Caco-2 (cell line): ENCODE data around the gene ZNF573. TPM values are rescaled to one million over a fixed set of nuclear protein-coding genes. Genes with fewer than 3 reads are reported as not detected.
A peak's percentile ranks its signal among the peaks of the same experiment; 100 is the strongest.

Experiments
- BruUV-seq: library from RNA; stranded (reverse); fragments of 400-500 nt; replicated peaks from 2 replicates; lab custom pipeline; 2021; lab: Mats Ljungman, UMichigan
- CTCF ChIA-PET: fragments of 300-600 bp; sonication (Branson Sonifier 250); formaldehyde crosslinking; loops from one replicate; lab custom pipeline; 2022; ENCODE audit warnings: antibody characterized with exemption; lab: Charles Lee
- POLR2A ChIA-PET: fragments of 300-600 bp; sonication (Branson Sonifier 250); formaldehyde crosslinking; loops from one replicate; lab custom pipeline; 2022; ENCODE audit warnings: antibody characterized with exemption; lab: Charles Lee
- DNase-seq, 2 experiments: peaks; one replicate each; pipeline versions ENCODE4 v3.0.0 to v3.0.0-alpha.2; 2020 to 2022
- H3K27me3 ChIP-seq: replicated peaks from 2 replicates; pipeline ENCODE4 v1.6.0; 2011; ENCODE audit warnings: low read length; ENCODE audit not compliant: control insufficient read depth, insufficient read depth
- H3K36me3 ChIP-seq: 2 replicates; pipeline ENCODE4 v1.5.1; 2011; ENCODE audit warnings: low read length; ENCODE audit not compliant: control insufficient read depth, insufficient read depth
- H3K4me1 ChIP-seq: fragments of 250-450 bp; sonication (Bioruptor Pico); 2 replicates; pipeline ENCODE4 v1.5.1; 2020; ENCODE audit warnings: mild to moderate bottlenecking
- H3K4me3 ChIP-seq: 2 replicates; pipeline ENCODE4 v1.5.1; 2011; ENCODE audit warnings: low read depth, mild to moderate bottlenecking, control low read depth, low read length
- H3K9me3 ChIP-seq: fragments of 250-450 bp; sonication (Bioruptor Pico); 2 replicates; pipeline ENCODE4 v1.5.1; 2020; ENCODE audit warnings: mild to moderate bottlenecking, moderate library complexity
- H3K27ac Mint-ChIP-seq: one replicate; pipeline ENCODE4 v1.8.0; 2022; ENCODE audit warnings: mixed read lengths; ENCODE audit not compliant: unreplicated experiment
- H3K27me3 Mint-ChIP-seq: one replicate; pipeline ENCODE4 v1.8.0; 2022; ENCODE audit warnings: mixed read lengths; ENCODE audit not compliant: insufficient read depth, unreplicated experiment
- H3K36me3 Mint-ChIP-seq: one replicate; pipeline ENCODE4 v1.8.0; 2022; ENCODE audit warnings: mild to moderate bottlenecking, mixed read lengths; ENCODE audit not compliant: insufficient read depth, unreplicated experiment
- H3K4me1 Mint-ChIP-seq: one replicate; pipeline ENCODE4 v1.8.0; 2022; ENCODE audit warnings: low read depth, mixed read lengths; ENCODE audit not compliant: unreplicated experiment
- H3K4me3 Mint-ChIP-seq: one replicate; pipeline ENCODE4 v1.8.0; 2022; ENCODE audit warnings: mild to moderate bottlenecking, moderate library complexity, mixed read lengths; ENCODE audit not compliant: unreplicated experiment
- H3K9me3 Mint-ChIP-seq: one replicate; pipeline ENCODE4 v1.8.0; 2022; ENCODE audit warnings: mixed read lengths; ENCODE audit not compliant: unreplicated experiment
- intact Hi-C: fragments of 100-400 bp; cut with micrococcal nuclease; formaldehyde crosslinking; loops from one replicate; pipeline ENCODE4 v1.10.0; 2022; ENCODE audit not compliant: unreplicated experiment
- total RNA-seq: library from RNA; stranded (reverse); gene quantifications from 2 replicates; pipeline ENCODE4 v1.2.3, GENCODE V29; 2022
- TF ChIP-seq, protein P1 (sequence below), 2 experiments: fragments of 200-600 bp in 1 of 2; IDR thresholded peaks; 1 replicate in 1 of 2; 2 replicates in 1 of 2; pipeline versions ENCODE4 v1.5.1 to v1.8.0; 2011 to 2022; ENCODE audit warnings: antibody characterized with exemption in 1 of 2, control low read depth in 1 of 2, inconsistent platforms in 1 of 2, low read depth in 1 of 2, low read length in 1 of 2, mild to moderate bottlenecking in 1 of 2, moderate library complexity in 1 of 2; ENCODE audit not compliant: insufficient read depth in 1 of 2, severe bottlenecking in 1 of 2, unreplicated experiment in 1 of 2

The ZNF573 gene
- total RNA-seq, 1 experiment from 2014 or later = 6.9 TPM

DNA sequence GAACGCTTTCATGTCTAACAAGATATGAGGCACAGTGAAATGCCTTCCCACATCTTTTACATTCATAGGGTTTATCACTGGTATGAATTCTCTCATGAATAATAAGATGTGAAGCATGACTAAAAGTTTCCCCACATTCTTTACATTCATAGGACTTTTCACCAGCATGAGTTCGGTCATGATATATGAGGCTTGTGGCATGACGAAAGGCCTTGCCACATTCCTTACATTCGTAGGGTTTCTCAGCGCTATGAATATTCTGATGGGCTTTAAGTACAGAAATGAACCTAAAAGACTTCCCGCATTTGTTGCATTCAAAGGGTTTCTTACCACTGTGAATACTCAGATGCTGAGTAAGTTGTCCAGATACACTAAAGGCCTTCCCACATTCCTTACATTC is 81.2 kb downstream of the ZNF573 start:
- no peak for DNase-seq
- intact Hi-C loops = no loop called here
- peaks cover 64% of the 10 kb centered on the region for H3K9me3 Mint-ChIP-seq
- CTCF ChIA-PET = no interaction called here
- H3K27ac Mint-ChIP-seq = no peak overlapping the region
- H3K9me3 ChIP-seq = peaks cover 57% of the 10 kb centered on the region
- H3K27me3 ChIP-seq = no peaks in the 10 kb centered on the region
- POLR2A ChIA-PET = no interaction called here
- no peak overlapping the region for H3K4me3 Mint-ChIP-seq
- TF ChIP-seq, protein P1, sequence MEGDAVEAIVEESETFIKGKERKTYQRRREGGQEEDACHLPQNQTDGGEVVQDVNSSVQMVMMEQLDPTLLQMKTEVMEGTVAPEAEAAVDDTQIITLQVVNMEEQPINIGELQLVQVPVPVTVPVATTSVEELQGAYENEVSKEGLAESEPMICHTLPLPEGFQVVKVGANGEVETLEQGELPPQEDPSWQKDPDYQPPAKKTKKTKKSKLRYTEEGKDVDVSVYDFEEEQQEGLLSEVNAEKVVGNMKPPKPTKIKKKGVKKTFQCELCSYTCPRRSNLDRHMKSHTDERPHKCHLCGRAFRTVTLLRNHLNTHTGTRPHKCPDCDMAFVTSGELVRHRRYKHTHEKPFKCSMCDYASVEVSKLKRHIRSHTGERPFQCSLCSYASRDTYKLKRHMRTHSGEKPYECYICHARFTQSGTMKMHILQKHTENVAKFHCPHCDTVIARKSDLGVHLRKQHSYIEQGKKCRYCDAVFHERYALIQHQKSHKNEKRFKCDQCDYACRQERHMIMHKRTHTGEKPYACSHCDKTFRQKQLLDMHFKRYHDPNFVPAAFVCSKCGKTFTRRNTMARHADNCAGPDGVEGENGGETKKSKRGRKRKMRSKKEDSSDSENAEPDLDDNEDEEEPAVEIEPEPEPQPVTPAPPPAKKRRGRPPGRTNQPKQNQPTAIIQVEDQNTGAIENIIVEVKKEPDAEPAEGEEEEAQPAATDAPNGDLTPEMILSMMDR (IDR thresholded peaks at IDR 0.05; ENCODE audit: insufficient read depth in 1 of 2, low read depth in 1 of 2, low read length in 1 of 2, severe bottlenecking in 1 of 2, unreplicated experiment in 1 of 2) = no peak
- no peaks in the 10 kb centered on the region for H3K4me1 Mint-ChIP-seq
- peaks cover 52% of the 10 kb centered on the region for H3K36me3 Mint-ChIP-seq
- H3K36me3 ChIP-seq = peaks cover 4% of the 10 kb centered on the region
- H3K4me3 ChIP-seq = no peak overlapping the region
- H3K27me3 Mint-ChIP-seq = no peaks in the 10 kb centered on the region
- BruUV-seq = no TSS peak
- peaks cover 12% of the 10 kb centered on the region for H3K4me1 ChIP-seq

DNA sequence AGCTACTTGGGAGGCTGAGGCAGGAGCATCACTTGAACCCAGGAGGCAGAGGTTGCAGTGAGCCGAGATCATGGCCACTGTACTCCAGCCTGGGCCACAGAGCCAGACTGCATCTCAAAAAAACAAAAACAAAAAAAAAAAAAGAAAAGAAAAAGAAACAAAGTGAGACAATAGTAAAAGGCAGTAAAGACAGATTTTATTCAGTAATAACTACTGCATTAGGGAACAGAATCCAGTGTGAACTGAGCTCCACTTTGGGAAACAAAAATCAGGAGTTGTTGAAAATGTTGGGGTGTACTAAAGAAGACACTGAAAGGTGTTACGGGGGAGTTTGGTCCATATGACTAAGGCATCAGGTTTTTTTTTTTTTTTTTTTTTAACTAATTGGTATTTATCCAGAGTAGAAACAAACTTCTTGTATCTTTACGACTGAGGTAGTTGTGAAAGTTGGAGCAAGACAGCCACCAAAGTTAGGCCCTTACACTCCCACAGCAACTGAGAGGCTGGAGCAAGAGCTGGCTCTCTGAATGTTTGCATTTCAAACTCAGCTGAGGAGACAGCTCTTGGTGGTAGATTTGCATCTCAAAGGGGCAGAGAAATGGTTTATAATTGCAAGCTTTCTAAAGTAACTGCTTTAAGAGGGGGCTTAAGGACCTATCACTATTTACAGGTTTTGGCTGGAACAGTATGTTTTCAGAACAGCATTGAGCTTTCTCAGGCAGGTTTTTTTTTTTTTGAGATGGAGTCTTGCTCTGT is 84.1 kb downstream of the ZNF573 start:
- ChIA-PET CTCF (no interaction called here), POLR2A (no interaction called here)
- peaks cover 57% of the 10 kb centered on the region for H3K9me3 ChIP-seq
- no peak overlapping the region for H3K27ac Mint-ChIP-seq
- intact Hi-C loops = no loop called here
- H3K4me3 Mint-ChIP-seq = no peak overlapping the region
- TF ChIP-seq, protein P1 (IDR thresholded peaks at IDR 0.05; ENCODE audit: insufficient read depth in 1 of 2, low read depth in 1 of 2, low read length in 1 of 2, severe bottlenecking in 1 of 2, unreplicated experiment in 1 of 2) = no peak
- H3K27me3 Mint-ChIP-seq = no peaks in the 10 kb centered on the region
- no peak overlapping the region for H3K4me3 ChIP-seq
- peaks cover 47% of the 10 kb centered on the region for H3K9me3 Mint-ChIP-seq
- no peaks in the 10 kb centered on the region for H3K27me3 ChIP-seq
- H3K4me1 ChIP-seq = peaks cover 12% of the 10 kb centered on the region
- peaks cover 4% of the 10 kb centered on the region for H3K36me3 ChIP-seq
- BruUV-seq = no TSS peak
- no peak for DNase-seq
- H3K4me1 Mint-ChIP-seq = no peaks in the 10 kb centered on the region
- peaks cover 30% of the 10 kb centered on the region for H3K36me3 Mint-ChIP-seq

DNA sequence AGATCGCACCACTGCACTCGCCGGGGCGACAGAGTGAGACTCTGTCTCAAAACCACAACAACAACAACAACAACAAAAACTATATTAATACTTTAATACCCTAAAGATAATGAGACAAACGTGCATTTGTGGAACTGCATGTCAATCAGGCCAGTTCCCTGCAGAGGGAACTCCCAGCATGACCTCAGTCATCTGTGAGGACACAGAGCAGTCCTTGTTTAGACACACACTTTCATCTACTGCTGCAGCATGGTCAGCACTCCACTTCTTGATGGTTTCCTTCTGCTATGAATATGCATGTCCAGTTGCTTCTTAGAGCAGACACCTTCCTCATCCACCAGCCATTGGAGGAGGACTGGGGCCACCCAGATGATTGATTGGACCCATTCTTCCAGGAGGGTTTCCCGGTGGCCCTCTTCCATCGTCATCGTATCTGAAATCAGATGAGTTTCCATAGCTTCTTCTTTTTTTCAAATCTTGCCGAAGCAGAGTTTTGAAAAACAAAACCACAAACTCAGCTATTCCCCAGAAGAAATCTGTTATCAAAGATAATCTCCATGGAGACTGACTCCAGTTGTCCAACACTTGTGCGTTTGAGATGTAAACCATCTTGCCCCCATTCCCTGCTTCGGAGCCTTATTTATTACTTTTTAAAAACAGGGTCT is 86.3 kb downstream of the ZNF573 start:
- Histone ChIP-seq H3K36me3 (peaks cover 2% of the 10 kb centered on the region; the same call in 1 of the 2 replicates), H3K4me3 (no peak overlapping the region), H3K27me3 (no peaks in the 10 kb centered on the region), H3K9me3 (peaks cover 48% of the 10 kb centered on the region), H3K4me1 (no peaks in the 10 kb centered on the region)
- H3K4me3 Mint-ChIP-seq = peak overlapping the region; percentile 40
- BruUV-seq = no TSS peak
- TF ChIP-seq, protein P1 (IDR thresholded peaks at IDR 0.05; ENCODE audit: insufficient read depth in 1 of 2, low read depth in 1 of 2, low read length in 1 of 2, severe bottlenecking in 1 of 2, unreplicated experiment in 1 of 2) = no peak
- DNase-seq = no peak
- no peaks in the 10 kb centered on the region for H3K27me3 Mint-ChIP-seq
- intact Hi-C loops = no loop called here
- peaks cover 25% of the 10 kb centered on the region for H3K9me3 Mint-ChIP-seq
- no peaks in the 10 kb centered on the region for H3K4me1 Mint-ChIP-seq
- ChIA-PET CTCF (interaction anchor here (0.8 kb wide), 1 partner anchor 99 kb away, joined by 4 read pairs; the partner anchor contains the start of genes ZNF540 and ZNF571), POLR2A (no interaction called here)
- H3K27ac Mint-ChIP-seq = no peak overlapping the region
- H3K36me3 Mint-ChIP-seq = peaks cover 10% of the 10 kb centered on the region
